Endothelial cell of umbilical vein (primary cell): ENCODE results near the gene ADAMTS17. TPM values are rescaled to one million over a fixed set of nuclear protein-coding genes. Genes with fewer than 3 reads are reported as not detected.

Source experiments
- BruUV-seq: library from RNA; stranded (reverse); fragments of 400-500 nt; replicated peaks from 2 replicates; lab custom pipeline; 2021; lab: Mats Ljungman, UMichigan
- CTCF ChIA-PET: fragments of 300-600, 350-600 bp; sonication (Branson Sonifier 250); formaldehyde crosslinking; loops from one replicate; lab custom pipeline; 2021; ENCODE audit warnings: antibody characterized with exemption, inconsistent platforms; lab: Charles Lee
- POLR2A ChIA-PET: fragments of 300-600, 350-600 bp; sonication (Branson Sonifier 250); formaldehyde crosslinking; loops from one replicate; lab custom pipeline; 2021; ENCODE audit warnings: antibody characterized with exemption, inconsistent platforms; lab: Charles Lee
- DNase-seq: peaks from one replicate; pipeline ENCODE4 v3.0.0-alpha.2; 2011; ENCODE audit warnings: low read depth, low spot score
- FAIRE-seq: peaks from 2 replicates; lab custom pipeline; 2011; peaks lifted over from hg19 to GRCh38; lab: Jason Lieb, UNC
- H2AFZ ChIP-seq: 2 replicates; pipeline ENCODE4 v1.6.0; 2012; ENCODE audit warnings: low read depth, low read length, control low read depth, inconsistent platforms
- H3K27ac ChIP-seq: 2 replicates; pipeline ENCODE4 v1.5.1; 2011; ENCODE audit warnings: low read depth, mild to moderate bottlenecking, control low read depth, low read length, moderate library complexity; ENCODE audit not compliant: insufficient read depth
- H3K27me3 ChIP-seq, 2 experiments: 2 replicates each; pipeline versions ENCODE4 v1.6.0 to v1.6.1; 2011; ENCODE audit warnings: low read length in 2 of 2, mixed read lengths in 1 of 2; ENCODE audit not compliant: control insufficient read depth in 2 of 2, insufficient read depth in 2 of 2
- H3K36me3 ChIP-seq, 2 experiments: 2 replicates in 1 of 2; 3 replicates in 1 of 2; pipeline ENCODE4 v1.5.1; 2011; ENCODE audit warnings: low read length in 2 of 2, mild to moderate bottlenecking in 1 of 2, moderate library complexity in 1 of 2; ENCODE audit not compliant: control insufficient read depth in 2 of 2, insufficient read depth in 2 of 2; ENCODE audit errors: extremely low read depth in 1 of 2
- H3K4me1 ChIP-seq: 3 replicates; pipeline ENCODE4 v1.5.1; 2011; ENCODE audit warnings: mild to moderate bottlenecking, low read length; ENCODE audit not compliant: control insufficient read depth, insufficient read depth; ENCODE audit errors: extremely low read depth
- H3K4me2 ChIP-seq: 2 replicates; pipeline ENCODE4 v1.6.1; 2011; ENCODE audit warnings: low read length, control low read depth, mixed read lengths; ENCODE audit not compliant: insufficient read depth
- H3K4me3 ChIP-seq, 3 experiments: fragments of 200-600 bp in 1 of 3; sonication (generic), shearing (Covaris generic) in 1 of 3; replicated peaks in 1 of 3; 2 replicates each; pipeline ENCODE4 v1.5.1; 2011 to 2016; ENCODE audit warnings: control low read depth in 3 of 3, low read length in 3 of 3, mild to moderate bottlenecking in 2 of 3, inconsistent platforms in 1 of 3, low read depth in 1 of 3, moderate library complexity in 1 of 3; ENCODE audit not compliant: insufficient read depth in 1 of 3
- H3K79me2 ChIP-seq: 2 replicates; pipeline ENCODE4 v1.6.0; 2012; ENCODE audit warnings: low read length, inconsistent platforms; ENCODE audit not compliant: control insufficient read depth, insufficient read depth
- H3K9ac ChIP-seq: replicated peaks from 2 replicates; pipeline ENCODE3; 2011; ENCODE audit warnings: low read length, control low read depth; ENCODE audit not compliant: insufficient read depth; ENCODE audit errors: extremely low read depth
- H3K9me1 ChIP-seq: replicated peaks from 3 replicates; pipeline ENCODE4 v1.6.0; 2011; ENCODE audit warnings: mild to moderate bottlenecking, low read length; ENCODE audit not compliant: control insufficient read depth, insufficient read depth; ENCODE audit errors: extremely low read depth
- H3K9me3 ChIP-seq: replicated peaks from 2 replicates; pipeline ENCODE4 v1.5.1; 2012; ENCODE audit warnings: low read length, inconsistent platforms; ENCODE audit not compliant: control insufficient read depth, insufficient read depth
- H4K20me1 ChIP-seq: replicated peaks from 2 replicates; pipeline ENCODE3; 2011; ENCODE audit warnings: mild to moderate bottlenecking, low read length; ENCODE audit not compliant: control insufficient read depth, insufficient read depth; ENCODE audit errors: extremely low read depth
- CTCF ChIP-seq, 2 donors: IDR thresholded peaks; 1 replicate in 1 of 2; 2 replicates in 1 of 2; pipeline ENCODE4 v1.5.1; 2011; ENCODE audit warnings: low read length in 2 of 2, mild to moderate bottlenecking in 2 of 2, moderate library complexity in 2 of 2, control low read depth in 1 of 2, inconsistent platforms in 1 of 2, low read depth in 1 of 2; ENCODE audit not compliant: insufficient read depth in 1 of 2; ENCODE audit errors: extremely low read depth in 1 of 2
- EZH2 ChIP-seq: IDR thresholded peaks from 2 replicates; pipeline ENCODE4 v1.6.1; 2012; ENCODE audit warnings: borderline replicate concordance, low read depth, mild to moderate bottlenecking, moderate library complexity, low read length, inconsistent platforms; ENCODE audit not compliant: severe bottlenecking
- FOS ChIP-seq: IDR thresholded peaks from 2 replicates; pipeline ENCODE4 v1.6.1; 2011; ENCODE audit warnings: mild to moderate bottlenecking, low read length, moderate library complexity, borderline replicate concordance; ENCODE audit not compliant: insufficient read depth
- GATA2 ChIP-seq: IDR thresholded peaks from 2 replicates; pipeline ENCODE4 v1.7.0; 2011; ENCODE audit warnings: low read depth, mild to moderate bottlenecking, moderate library complexity, mixed read lengths, low read length; ENCODE audit not compliant: insufficient read length, insufficient read depth
- JUN ChIP-seq: IDR thresholded peaks from 2 replicates; pipeline ENCODE4 v1.6.1; 2011; ENCODE audit warnings: borderline replicate concordance, low read depth; ENCODE audit not compliant: insufficient read length, insufficient read depth
- MAX ChIP-seq: IDR thresholded peaks from 2 replicates; pipeline ENCODE4 v1.6.1; 2011; ENCODE audit not compliant: insufficient read depth, insufficient read length
- MYC ChIP-seq: IDR thresholded peaks from one replicate; pipeline ENCODE4 v1.6.1; 2011; ENCODE audit warnings: mild to moderate bottlenecking, low read depth, low read length
- POLR2A ChIP-seq: IDR thresholded peaks from 2 replicates; pipeline ENCODE4 v1.6.1; 2012; ENCODE audit warnings: low read depth, mild to moderate bottlenecking, control low read depth, low read length
- POLR2AphosphoS5 ChIP-seq: IDR thresholded peaks from 2 replicates; pipeline ENCODE4 v1.6.1; 2012; ENCODE audit warnings: low read depth, mild to moderate bottlenecking, control low read depth, low read length, moderate library complexity; ENCODE audit not compliant: insufficient read depth
- dilution Hi-C: fragments of 300-500 bp; cut with MboI; formaldehyde crosslinking; loops from one replicate; pipeline ENCODE4 v1.15.0; 2019; ENCODE audit warnings: low sequenced_read_pairs; ENCODE audit not compliant: extremely low pct_ligation_motif_present
- intact Hi-C: fragments of 100-400 bp; cut with micrococcal nuclease; formaldehyde crosslinking; loops from one replicate; pipeline ENCODE4 v1.10.0; 2022
- polyA plus RNA-seq, 4 experiments: library from polyadenylated mRNA; depleted of rRNA in 3 of 4; stranded (reverse) in 3 of 4; unstranded in 1 of 4; fragments of >200 nt; gene quantifications; 2 replicates each; pipeline versions ENCODE4 v1.2.1 to v1.2.3, GENCODE V29; 2011 to 2012; ENCODE audit warnings: missing spikeins in 1 of 4
- total RNA-seq: library from RNA; stranded (reverse); gene quantifications from 2 replicates; pipeline ENCODE4 v1.2.3, GENCODE V29; 2021

ADAMTS17 gene
- total and polyA plus RNA-seq, 2 donors (not counting 3 experiments of a cell fraction or from before 2014, with no cell fraction given), result 0.12 TPM; not detected in 1

GRCh38 chr15:100206643-100207042 is 135.1 kb downstream of the ADAMTS17 start:
- CTCF ChIA-PET, result no interaction called here
- DNase-seq (no peak), FAIRE-seq (no peak)
- Histone ChIP-seq H3K9ac (no peak overlapping the region), H3K4me2 (no peak overlapping the region), H3K27ac (no peak overlapping the region), H2AFZ (no peak overlapping the region), H3K9me3 (no peaks in the 10 kb centered on the region), H3K36me3 (no peaks in the 10 kb centered on the region), H3K4me1 (no peaks in the 10 kb centered on the region), H3K79me2 (no peaks in the 10 kb centered on the region), H4K20me1 (no peaks in the 10 kb centered on the region), H3K27me3 (no peaks in the 10 kb centered on the region), H3K4me3 (no peak overlapping the region), H3K9me1 (no peaks in the 10 kb centered on the region)
- BruUV-seq, result no TSS peak
- TF ChIP-seq JUN (no peak), MAX (no peak), MYC (no peak), POLR2A (no peak), EZH2 (no peak), CTCF (IDR thresholded peaks at IDR 0.05; ENCODE audit: extremely low read depth in 1 of 2, insufficient read depth in 1 of 2, low read depth in 1 of 2, low read length in 2 of 2) (no peak), GATA2 (no peak), POLR2AphosphoS5 (no peak), FOS (no peak)
- dilution Hi-C loops, result no loop called here
- POLR2A ChIA-PET, result no interaction called here
- intact Hi-C loops, result no loop called here
